ENCODE data around the gene EXOC2. TPM values are rescaled to one million over a fixed set of nuclear protein-coding genes. Genes with fewer than 3 reads are reported as not detected.
"Not testable (repeated sequence)": the region's sequence is repeated elsewhere in the genome, so short reads cannot be mapped to it uniquely, and the experiment has no call there.

Gene EXOC2
- total RNA-seq, 2 donors from 2014 or later, result 12.9 to 16.1 TPM

GRCh38 chr6:665403-666267 lies 27.3 kb downstream of the EXOC2 start:
- H3K4me3 ChIP-seq, result no peak overlapping the region
- H3K27me3 ChIP-seq, result no peaks in the 10 kb centered on the region
- H3K36me3 ChIP-seq, result no peaks in the 10 kb centered on the region
- no peak overlapping the region for H3K27ac ChIP-seq
- no peaks in the 10 kb centered on the region for H3K9me3 ChIP-seq
- no peak for DNase-seq (ENCODE audit: low spot score)
- TF ChIP-seq CTCF (IDR thresholded peaks at IDR 0.05), result no peak
- H3K4me1 ChIP-seq, result no peaks in the 10 kb centered on the region

GRCh38 chr6:663788-664187 lies 29.2 kb downstream of the EXOC2 start:
- not testable (repeated sequence) for H3K27ac ChIP-seq; H3K36me3 ChIP-seq; H3K27me3 ChIP-seq; H3K4me3 ChIP-seq; DNase-seq (ENCODE audit: low spot score); H3K9me3 ChIP-seq
- H3K4me1 ChIP-seq, result peaks cover 4 to 14% of the 10 kb centered on the region in 2 donors

GRCh38 chr6:659716-660581 lies 33.0 kb downstream of the EXOC2 start:
- no peaks in the 10 kb centered on the region for H3K27me3 ChIP-seq
- no peak overlapping the region for H3K27ac ChIP-seq
- TF ChIP-seq CTCF (IDR thresholded peaks at IDR 0.05), result no peak
- H3K4me3 ChIP-seq, result no peak overlapping the region
- H3K4me1 ChIP-seq, result peaks cover 4 to 29% of the 10 kb centered on the region in 2 donors
- no peak for DNase-seq (ENCODE audit: low spot score)
- no peaks in the 10 kb centered on the region for H3K9me3 ChIP-seq
- H3K36me3 ChIP-seq, result peaks cover 5% of the 10 kb centered on the region

GRCh38 chr6:658244-658643 lies 34.7 kb downstream of the EXOC2 start:
- H3K36me3 ChIP-seq, result peaks cover 5% of the 10 kb centered on the region
- H3K4me1 ChIP-seq, result peaks cover 4 to 29% of the 10 kb centered on the region in 2 donors
- H3K27me3 ChIP-seq, result no peaks in the 10 kb centered on the region
- no peak for TF ChIP-seq CTCF (IDR thresholded peaks at IDR 0.05)
- DNase-seq (ENCODE audit: low spot score), result no peak
- H3K27ac ChIP-seq, result peak overlapping the region in 1 of 2 donors; percentile 13
- H3K4me3 ChIP-seq, result no peak overlapping the region
- H3K9me3 ChIP-seq, result peaks cover 0 to 11% of the 10 kb centered on the region in 2 donors

GRCh38 chr6:657743-658142 lies 35.2 kb downstream of the EXOC2 start:
- Histone ChIP-seq H3K36me3 (peaks cover 5% of the 10 kb centered on the region), H3K4me3 (no peak overlapping the region), H3K9me3 (peaks cover 0 to 12% of the 10 kb centered on the region in 2 donors), H3K4me1 (peaks cover 4 to 29% of the 10 kb centered on the region in 2 donors), H3K27ac (peak overlapping the region in 1 of 2 donors; percentile 13), H3K27me3 (no peaks in the 10 kb centered on the region)
- no peak for DNase-seq (ENCODE audit: low spot score)
- TF ChIP-seq CTCF (IDR thresholded peaks at IDR 0.05), result no peak

All from right atrium auricular region (tissue), 2 donors.